H54 (cell line): ENCODE data around the gene BAX.

Source experiments
- DNase-seq: peaks from one replicate; pipeline ENCODE4 v3.0.0; 2011; ENCODE audit warnings: low spot score, mixed read lengths; ENCODE audit not compliant: insufficient read length
- FAIRE-seq: peaks from 3 replicates; lab custom pipeline; 2011; peaks lifted over from hg19 to GRCh38; lab: Jason Lieb, UNC
- POLR2A ChIP-seq: IDR thresholded peaks from 2 replicates; pipeline ENCODE4 v1.6.1; 2011; ENCODE audit warnings: low read depth, mild to moderate bottlenecking, low read length

Gene BAX

GRCh38 chr19:48969276-48970138 lies 14.8 kb downstream of the BAX start:
- no peak for FAIRE-seq
- TF ChIP-seq POLR2A, result no peak
- no peak for DNase-seq

GRCh38 chr19:48970139-48970766 lies 15.6 kb downstream of the BAX start:
- DNase-seq (no peak), FAIRE-seq (no peak)
- no peak for TF ChIP-seq POLR2A

DNA sequence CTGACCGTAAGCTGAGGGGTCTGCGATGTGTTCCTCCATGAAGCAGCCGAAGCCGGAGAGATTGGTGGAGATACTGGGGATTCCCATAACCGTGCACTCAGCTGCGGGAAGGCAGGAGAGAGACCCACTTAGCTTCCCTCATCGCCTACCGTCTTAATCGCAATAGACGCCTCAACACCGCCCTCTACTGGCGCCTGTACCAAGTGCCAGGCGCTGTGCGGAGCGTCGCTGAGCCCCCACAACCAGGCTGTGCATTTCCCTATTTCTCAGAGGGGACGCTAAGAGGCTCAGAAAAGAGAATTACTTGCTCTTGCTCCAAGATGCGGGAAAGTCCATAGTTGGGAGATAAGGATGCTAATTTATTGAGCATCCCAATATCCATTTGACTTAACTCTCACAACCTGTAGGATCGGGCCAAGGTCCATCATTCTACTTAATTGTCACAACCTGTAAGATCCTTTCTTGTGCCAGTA lies 16.3 kb downstream of the BAX start:
- no peak for TF ChIP-seq POLR2A
- FAIRE-seq (no peak), DNase-seq (no peak)

- DNase-seq, result no peak
- TF ChIP-seq POLR2A, result no peak
- no peak for FAIRE-seq
These were observed 21.5 kb downstream of the BAX start for GRCh38 chr19:48975947-48976847.

DNA sequence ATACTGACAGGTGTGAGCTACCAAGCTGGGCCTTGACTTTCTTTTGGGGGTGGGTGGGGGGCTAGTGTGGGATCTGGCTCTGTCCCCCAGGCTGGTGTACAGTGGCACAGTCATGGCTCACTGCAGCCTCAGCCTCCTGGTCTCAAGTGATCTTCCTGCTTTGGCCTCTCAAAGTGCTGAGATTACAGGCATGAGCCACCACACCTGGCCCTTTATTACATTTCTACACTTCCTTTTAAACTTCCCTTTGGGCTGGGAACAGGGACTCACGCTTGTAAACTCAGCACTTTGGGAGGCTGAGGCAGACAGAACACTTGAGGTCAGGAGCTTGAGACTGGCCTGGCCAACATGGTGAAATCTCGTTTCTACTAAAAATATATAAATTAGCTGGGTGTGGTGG lies 22.4 kb downstream of the BAX start:
- FAIRE-seq (no peak), DNase-seq (no peak)
- no peak for TF ChIP-seq POLR2A

- FAIRE-seq, result no peak
These were observed 27.6 kb downstream of the BAX start for GRCh38 chr19:48982280-48982679.

GRCh38 chr19:48985711-48986110 lies 31.0 kb downstream of the BAX start:
- TF ChIP-seq POLR2A, result no peak
- FAIRE-seq, result no peak
- no peak for DNase-seq

More at GRCh38 chr19:48982280-48982679, 27.6 kb downstream of the BAX start:
- no peak for DNase-seq
- TF ChIP-seq POLR2A, result no peak

- FAIRE-seq, result no peak
- no peak for TF ChIP-seq POLR2A
- no peak for DNase-seq
These were observed 31.5 kb downstream of the BAX start for GRCh38 chr19:48986211-48986610.

DNA sequence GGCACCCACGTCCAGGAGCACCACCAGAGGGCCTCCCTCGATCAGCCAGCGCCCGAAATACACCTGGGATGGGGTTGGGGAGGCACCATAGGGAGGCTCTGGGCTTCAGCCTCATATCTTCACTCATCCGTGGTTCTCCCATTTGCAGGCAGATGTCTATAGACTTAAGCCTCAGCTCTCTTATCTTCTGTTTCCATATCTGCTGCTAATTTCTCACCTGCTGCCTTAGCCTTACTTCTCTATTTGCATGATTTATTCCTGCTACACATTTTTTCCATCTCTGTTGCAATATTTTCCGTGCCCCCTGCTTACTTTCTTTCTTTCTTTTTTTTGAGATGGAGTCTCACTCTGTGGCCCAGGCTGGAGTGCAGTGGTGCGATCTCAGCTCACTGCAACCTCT lies 32.6 kb downstream of the BAX start:
- FAIRE-seq (no peak), DNase-seq (no peak)
- TF ChIP-seq POLR2A, result no peak

DNA sequence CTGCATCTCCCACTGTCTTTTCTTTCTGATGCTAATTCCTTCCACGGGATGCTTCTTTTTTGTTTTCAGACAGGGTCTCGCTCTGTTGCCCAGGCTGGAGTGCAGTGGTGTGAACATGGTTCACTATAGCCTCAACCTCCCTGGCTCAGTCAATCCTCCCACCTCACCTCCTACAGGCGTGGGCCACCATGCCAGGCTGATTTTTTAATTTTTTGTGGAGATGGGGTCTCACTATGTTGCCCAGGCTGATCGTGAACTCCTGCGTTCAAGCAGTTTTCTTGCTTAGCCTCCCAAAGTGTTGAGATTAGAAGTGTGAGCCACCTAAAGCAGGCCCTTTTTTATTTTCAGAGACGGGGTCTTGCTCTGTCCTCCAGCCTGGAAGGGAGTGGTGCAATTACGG lies 33.6 kb downstream of the BAX start:
- DNase-seq (no peak), FAIRE-seq (no peak)
- TF ChIP-seq POLR2A, result no peak

- DNase-seq (no peak), FAIRE-seq (no peak)
- no peak for TF ChIP-seq POLR2A
These were observed 34.2 kb downstream of the BAX start for GRCh38 chr19:48988860-48989259.

DNA sequence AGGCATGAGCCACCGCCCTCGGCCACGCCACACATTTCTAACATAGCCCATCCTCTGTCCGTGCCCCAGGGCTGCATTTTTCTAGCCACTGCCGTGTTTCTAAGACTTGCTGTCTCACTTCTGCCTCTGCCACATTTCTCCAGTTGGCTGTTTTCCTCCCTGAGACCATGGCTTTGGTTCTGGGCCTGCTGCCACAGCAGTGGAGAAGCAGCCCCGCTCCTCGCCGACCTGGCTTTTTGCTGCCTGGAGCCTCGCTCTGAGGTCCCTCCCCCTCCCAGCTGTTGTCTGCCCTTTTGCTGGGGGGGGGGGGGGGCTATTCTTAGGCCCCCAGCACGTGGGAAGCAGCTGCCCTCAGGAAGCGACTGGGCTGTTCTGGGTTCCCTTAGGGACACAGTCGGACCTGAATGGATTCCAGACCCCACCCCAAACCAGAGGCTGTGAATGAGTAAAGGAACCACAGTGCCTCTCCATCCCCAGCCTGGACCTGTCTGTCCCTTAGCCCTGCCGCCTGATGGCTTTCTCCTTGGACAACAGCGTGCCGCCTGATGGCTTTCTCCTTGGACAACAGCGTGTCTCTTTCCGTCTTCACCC lies 35.1 kb downstream of the BAX start:
- no peak for TF ChIP-seq POLR2A
- DNase-seq (no peak), FAIRE-seq (no peak)

- no peak for DNase-seq
- no peak for FAIRE-seq
- no peak for TF ChIP-seq POLR2A
These were observed 35.7 kb downstream of the BAX start for GRCh38 chr19:48990400-48990799.
